H9 (cell line): ENCODE measurements around the gene YAP1. TPM values are rescaled to one million over a fixed set of nuclear protein-coding genes. Genes with fewer than 3 reads are reported as not detected.

Experiments used
- DNase-seq: peaks from one replicate; pipeline ENCODE4 v3.0.0-alpha.2; 2017
- H2AFZ ChIP-seq: one replicate; pipeline ENCODE4 v1.6.1; 2013; ENCODE audit warnings: mild to moderate bottlenecking, low read length, control low read depth, moderate library complexity
- H2AK5ac ChIP-seq: 2 replicates; pipeline ENCODE4 v1.6.1; 2013; ENCODE audit warnings: low read length, control low read depth, mixed read lengths; ENCODE audit not compliant: insufficient read length
- H2BK120ac ChIP-seq: one replicate; pipeline ENCODE4 v1.6.1; 2013; ENCODE audit warnings: low read depth, mild to moderate bottlenecking, low read length, control low read depth, inconsistent platforms; ENCODE audit not compliant: poor library complexity, severe bottlenecking
- H2BK12ac ChIP-seq: 2 replicates; pipeline ENCODE4 v1.6.1; 2013; ENCODE audit warnings: low read length, control low read depth, mixed read lengths, low read depth; ENCODE audit not compliant: insufficient read length
- H2BK15ac ChIP-seq: 2 replicates; pipeline ENCODE4 v1.6.1; 2013; ENCODE audit warnings: low read depth, low read length, control low read depth
- H2BK20ac ChIP-seq: one replicate; pipeline ENCODE4 v1.6.1; 2013; ENCODE audit warnings: low read depth, mild to moderate bottlenecking, low read length, control low read depth, inconsistent platforms; ENCODE audit not compliant: poor library complexity, severe bottlenecking
- H2BK5ac ChIP-seq: 2 replicates; pipeline ENCODE4 v1.6.1; 2013; ENCODE audit warnings: low read length, control low read depth, mixed read lengths; ENCODE audit not compliant: insufficient read length
- H3K14ac ChIP-seq: 2 replicates; pipeline ENCODE4 v1.6.1; 2013; ENCODE audit warnings: low read length, control low read depth; ENCODE audit not compliant: insufficient read depth
- H3K18ac ChIP-seq: 2 replicates; pipeline ENCODE4 v1.6.1; 2013; ENCODE audit warnings: low read depth, mild to moderate bottlenecking, mixed read lengths, low read length, control low read depth; ENCODE audit not compliant: insufficient read length
- H3K23ac ChIP-seq: 2 replicates; pipeline ENCODE4 v1.6.1; 2013; ENCODE audit warnings: low read length, control low read depth, mixed read lengths, low read depth; ENCODE audit not compliant: insufficient read length
- H3K23me2 ChIP-seq: 2 replicates; pipeline ENCODE4 v1.6.1; 2013; ENCODE audit warnings: low read depth, mild to moderate bottlenecking, mixed read lengths, low read length, control low read depth; ENCODE audit not compliant: insufficient read length, poor library complexity, severe bottlenecking
- H3K27ac ChIP-seq: 2 replicates; pipeline ENCODE4 v1.5.1; 2013; ENCODE audit warnings: low read length, control low read depth, mixed read lengths, low read depth; ENCODE audit not compliant: insufficient read length
- H3K27me3 ChIP-seq: 2 replicates; pipeline ENCODE4 v1.6.1; 2013; ENCODE audit warnings: low read length, control low read depth, inconsistent platforms; ENCODE audit not compliant: insufficient read depth
- H3K4ac ChIP-seq: 2 replicates; pipeline ENCODE4 v1.6.1; 2013; ENCODE audit warnings: low read depth, mild to moderate bottlenecking, control low read depth, inconsistent platforms, low read length, moderate library complexity
- H3K4me1 ChIP-seq: 2 replicates; pipeline ENCODE4 v1.6.1; 2013; ENCODE audit warnings: low read length, control low read depth, inconsistent platforms; ENCODE audit not compliant: insufficient read depth
- H3K4me2 ChIP-seq: 2 replicates; pipeline ENCODE4 v1.6.1; 2013; ENCODE audit warnings: low read length, control low read depth, mixed read lengths; ENCODE audit not compliant: insufficient read length, insufficient read depth
- H3K56ac ChIP-seq: 2 replicates; pipeline ENCODE4 v1.6.1; 2013; ENCODE audit warnings: low read depth, mild to moderate bottlenecking, mixed read lengths, low read length, control low read depth; ENCODE audit not compliant: insufficient read length
- H3K79me1 ChIP-seq: 2 replicates; pipeline ENCODE4 v1.6.1; 2013; ENCODE audit warnings: low read depth, mild to moderate bottlenecking, moderate library complexity, low read length, control low read depth, inconsistent platforms; ENCODE audit not compliant: insufficient read depth, poor library complexity, severe bottlenecking
- H3K79me2 ChIP-seq: 2 replicates; pipeline ENCODE4 v1.6.1; 2013; ENCODE audit warnings: low read length, control low read depth, inconsistent platforms; ENCODE audit not compliant: insufficient read depth
- H3K9ac ChIP-seq: 2 replicates; pipeline ENCODE4 v1.6.1; 2013; ENCODE audit warnings: low read length, control low read depth, mixed read lengths; ENCODE audit not compliant: insufficient read length; ENCODE audit errors: extremely low read depth
- H3K9me3 ChIP-seq: one replicate; pipeline ENCODE4 v1.6.1; 2013; ENCODE audit warnings: low read depth, low read length, inconsistent platforms; ENCODE audit not compliant: control insufficient read depth
- H3T11ph ChIP-seq: one replicate; pipeline ENCODE4 v1.6.1; 2013; ENCODE audit warnings: mild to moderate bottlenecking, low read length, control low read depth, inconsistent platforms
- H4K20me1 ChIP-seq: one replicate; pipeline ENCODE4 v1.6.1; 2013; ENCODE audit not compliant: control insufficient read depth, insufficient read length, insufficient read depth
- H4K5ac ChIP-seq: 2 replicates; pipeline ENCODE4 v1.6.1; 2013; ENCODE audit warnings: low read depth, mild to moderate bottlenecking, mixed read lengths, low read length, control low read depth; ENCODE audit not compliant: insufficient read length
- H4K8ac ChIP-seq: replicated peaks from 2 replicates; pipeline ENCODE4 v1.6.1; 2013; ENCODE audit warnings: low read length, control low read depth, mixed read lengths, low read depth; ENCODE audit not compliant: insufficient read length
- H4K91ac ChIP-seq: 2 replicates; pipeline ENCODE4 v1.6.1; 2013; ENCODE audit warnings: low read depth, mild to moderate bottlenecking, moderate library complexity, mixed read lengths, low read length, control low read depth; ENCODE audit not compliant: insufficient read length
- H3K27ac Mint-ChIP-seq, 3 experiments: 2 replicates in 2 of 3; 3 replicates in 1 of 3; pipeline ENCODE4 v1.8.0; 2020 to 2021; ENCODE audit warnings: mixed read lengths in 3 of 3, mild to moderate bottlenecking in 1 of 3, moderate library complexity in 1 of 3
- H3K27me3 Mint-ChIP-seq: 2 replicates; pipeline ENCODE4 v1.8.0; 2021; ENCODE audit warnings: low read depth, mild to moderate bottlenecking, moderate library complexity, mixed read lengths
- H3K36me3 Mint-ChIP-seq, 3 experiments: 2 replicates in 2 of 3; 3 replicates in 1 of 3; pipeline ENCODE4 v1.8.0; 2020 to 2021; ENCODE audit warnings: low read depth in 3 of 3, mixed read lengths in 3 of 3; ENCODE audit not compliant: insufficient read depth in 1 of 3
- H3K4me1 Mint-ChIP-seq, 2 experiments: 2 replicates each; pipeline ENCODE4 v1.8.0; 2020; ENCODE audit warnings: mixed read lengths in 2 of 2
- H3K4me3 Mint-ChIP-seq, 2 experiments: 2 replicates in 1 of 2; 3 replicates in 1 of 2; pipeline ENCODE4 v1.8.0; 2020 to 2021; ENCODE audit warnings: mild to moderate bottlenecking in 2 of 2, mixed read lengths in 2 of 2, moderate library complexity in 1 of 2
- H3K9me3 Mint-ChIP-seq, 2 experiments: 2 replicates in 1 of 2; 3 replicates in 1 of 2; pipeline ENCODE4 v1.8.0; 2020; ENCODE audit warnings: mild to moderate bottlenecking in 2 of 2, mixed read lengths in 2 of 2, moderate library complexity in 1 of 2
- CTCF ChIP-seq: fragments of 200-600 bp; sonication (generic); conservative IDR thresholded peaks from 3 replicates; pipeline ENCODE4 v1.8.0; 2021; ENCODE audit warnings: antibody characterized with exemption, mild to moderate bottlenecking
- WGBS: extraction: QIAGEN DNeasy Blood & Tissue Kit; methylation state at CpG from one replicate; pipeline ENCODE4 v1.1.7; 2013; ENCODE audit warnings: missing lambda C conversion rate, low lambda C conversion rate, mixed read lengths; ENCODE audit not compliant: insufficient read length; ENCODE audit errors: extremely low coverage; 5-methylcytosine and 5-hydroxymethylcytosine counted together
- total RNA-seq: library from RNA; stranded (reverse); gene quantifications from 2 replicates; pipeline ENCODE4 v1.2.1, GENCODE V29; 2021

The YAP1 gene
- total RNA-seq, 1 experiment from 2014 or later: 124 TPM

GRCh38 chr11:102280245-102280833 lies 170.1 kb downstream of the YAP1 start:
- peaks cover 3% of the 10 kb centered on the region; the same call in 1 of the 2 replicates for H3K4me1 ChIP-seq
- no peaks in the 10 kb centered on the region for H3K79me1 ChIP-seq
- H4K8ac ChIP-seq: no peak overlapping the region
- no peak overlapping the region for H2BK12ac ChIP-seq
- H3K4me3 Mint-ChIP-seq: peak overlapping the region; percentile 29 to 72
- no peak overlapping the region for H3K27ac ChIP-seq
- H2AK5ac ChIP-seq: no peak overlapping the region
- H2BK20ac ChIP-seq: no peak overlapping the region
- H3K4me1 Mint-ChIP-seq: peaks cover 24 to 31% of the 10 kb centered on the region in 2 experiments
- H2BK120ac ChIP-seq: no peak overlapping the region
- no peak overlapping the region for H2AFZ ChIP-seq
- TF ChIP-seq CTCF: no peak
- H3K23me2 ChIP-seq: no peaks in the 10 kb centered on the region
- no peak overlapping the region for H2BK5ac ChIP-seq
- H3K9ac ChIP-seq: no peak overlapping the region
- H3K27ac Mint-ChIP-seq: peak overlapping the region in 2 of 3 experiments; percentile 81 to 91; a peak in 5 of 7 replicates
- no peaks in the 10 kb centered on the region for H3K27me3 ChIP-seq
- no peaks in the 10 kb centered on the region for H4K20me1 ChIP-seq
- H3T11ph ChIP-seq: no peak overlapping the region
- H3K4me2 ChIP-seq: peak overlapping the region; percentile 49
- no peak overlapping the region for H3K14ac ChIP-seq
- DNase-seq: no peak
- H4K91ac ChIP-seq: no peak overlapping the region
- peaks cover 0 to 11% (median 0%) of the 10 kb centered on the region in 3 experiments; a peak in 1 of 7 replicates for H3K36me3 Mint-ChIP-seq
- H3K9me3 ChIP-seq: no peaks in the 10 kb centered on the region
- no peaks in the 10 kb centered on the region for H3K79me2 ChIP-seq
- H4K5ac ChIP-seq: no peak overlapping the region
- H2BK15ac ChIP-seq: no peak overlapping the region
- no CpG with 5 or more reads among the region's 4 CpGs for WGBS
- H3K18ac ChIP-seq: no peak overlapping the region
- H3K4ac ChIP-seq: no peak overlapping the region
- no peaks in the 10 kb centered on the region for H3K27me3 Mint-ChIP-seq
- H3K23ac ChIP-seq: no peak overlapping the region
- H3K9me3 Mint-ChIP-seq: no peaks in the 10 kb centered on the region
- H3K56ac ChIP-seq: no peak overlapping the region

Other genes starting within 250 kb of the YAP1 start
- 1.2 TPM in 2 replicates for gene CEP126, start 195.4 kb upstream of the YAP1 start, total RNA-seq
- gene ANGPTL5, start 193.9 kb upstream of the YAP1 start, total RNA-seq: not detected in 2 replicates
- 1.2 and 1.7 TPM in 2 replicates for gene CFAP300, start 63.0 kb upstream of the YAP1 start, total RNA-seq
- 0.04 and 0.18 TPM in 2 replicates for gene BIRC3, start 207.0 kb downstream of the YAP1 start, total RNA-seq
- 28.2 and 29.1 TPM in 2 replicates for gene BIRC2, start 236.8 kb downstream of the YAP1 start, total RNA-seq